GM12878 (cell line): Measurements from ENCODE around the gene COL18A1. TPM values are rescaled to one million over a fixed set of nuclear protein-coding genes. Genes with fewer than 3 reads are reported as not detected.

Experiments
- BMI1 ChIP-seq: fragments of 450-650 bp; IDR thresholded peaks from 2 replicates; pipeline ENCODE4 v1.6.1; 2016; ENCODE audit warnings: mild to moderate bottlenecking, moderate library complexity, borderline replicate concordance
- CREB1 ChIP-seq: IDR thresholded peaks from 2 replicates; pipeline ENCODE4 v1.6.1; 2012; ENCODE audit warnings: low read depth, mild to moderate bottlenecking, inconsistent platforms
- EZH2 ChIP-seq: IDR thresholded peaks from 2 replicates; pipeline ENCODE4 v1.6.1; 2012; ENCODE audit warnings: low read depth, mild to moderate bottlenecking, control low read depth, inconsistent platforms, low read length, borderline replicate concordance; ENCODE audit not compliant: control insufficient read depth
- MTA3 ChIP-seq: IDR thresholded peaks from 2 replicates; pipeline ENCODE4 v1.6.1; 2012; ENCODE audit warnings: low read length, inconsistent platforms, borderline replicate concordance
- NBN ChIP-seq: fragments of 450-650 bp; IDR thresholded peaks from 2 replicates; pipeline ENCODE4 v1.6.1; 2016
- PML ChIP-seq: IDR thresholded peaks from 2 replicates; pipeline ENCODE4 v1.6.1; 2012; ENCODE audit warnings: low read length, inconsistent platforms
- RELA ChIP-seq: fragments of 450-650 bp; IDR thresholded peaks from 2 replicates; pipeline ENCODE4 v1.8.0; 2014; ENCODE audit warnings: borderline replicate concordance; ENCODE audit not compliant: partially characterized antibody
- SRF ChIP-seq, 2 experiments: IDR thresholded peaks; 2 replicates each; pipeline ENCODE4 v1.6.1; 2011; ENCODE audit warnings: low read depth in 2 of 2, low read length in 2 of 2, mild to moderate bottlenecking in 1 of 2, moderate library complexity in 1 of 2
- polyA plus RNA-seq, 11 experiments: library from polyadenylated mRNA; depleted of rRNA in 4 of 11; unstranded in 6 of 11; stranded (reverse) in 5 of 11; fragments of >200 nt; fragmentation: Nextera tagmentation in 4 of 11; fragmentation: Illumina TruSeq in 1 of 11; extraction: Ambion mirVana in 4 of 11; extraction: Trizol in 1 of 11; gene quantifications; 1 replicate in 1 of 11; 2 replicates in 10 of 11; pipeline versions ENCODE4 v1.2.1 to v1.2.3, GENCODE V29; 2011 to 2016; ENCODE audit warnings: inconsistent platforms in 2 of 11, missing spikeins in 2 of 11, low read depth in 1 of 11
- total RNA-seq, 4 experiments: library from RNA; depleted of rRNA in 3 of 4; stranded (reverse); fragments of >200 nt in 3 of 4; fragmentation: Illumina TruSeq in 1 of 4; extraction: Trizol in 1 of 4; gene quantifications; 2 replicates each; pipeline versions ENCODE4 v1.2.1 to v1.2.3, GENCODE V29; 2013 to 2021
- TF ChIP-seq, protein P1 (sequence below): fragments of 450-650 bp; IDR thresholded peaks from 2 replicates; pipeline ENCODE4 v1.6.1; 2017; ENCODE audit warnings: mild to moderate bottlenecking, moderate library complexity
- TF ChIP-seq, protein P2 (sequence below): fragments of 450-650 bp; formaldehyde crosslinking; IDR thresholded peaks from 2 replicates; pipeline ENCODE4 v1.4.0; 2020; ENCODE audit warnings: mild to moderate bottlenecking, moderate library complexity
- TF ChIP-seq, protein P3 (sequence below): IDR thresholded peaks from 2 replicates; pipeline ENCODE4 v1.6.1; 2011; ENCODE audit warnings: borderline replicate concordance, low read depth, mild to moderate bottlenecking, moderate library complexity, mixed read lengths, low read length; ENCODE audit not compliant: insufficient read depth; ENCODE audit errors: extremely low read length
- TF ChIP-seq, protein P4 (sequence below): fragments of 450-650 bp; IDR thresholded peaks from 2 replicates; pipeline ENCODE4 v1.6.1; 2017; ENCODE audit warnings: mild to moderate bottlenecking, low read depth, inconsistent platforms; ENCODE audit not compliant: poor library complexity, severe bottlenecking

The COL18A1 gene
- total and polyA plus RNA-seq, 10 of the 15 experiments (the other 5 are each of a cell fraction or from before 2014, with no cell fraction given), result under 0.01 to 0.49 (median 0.09) TPM; not detected in 3

DNA sequence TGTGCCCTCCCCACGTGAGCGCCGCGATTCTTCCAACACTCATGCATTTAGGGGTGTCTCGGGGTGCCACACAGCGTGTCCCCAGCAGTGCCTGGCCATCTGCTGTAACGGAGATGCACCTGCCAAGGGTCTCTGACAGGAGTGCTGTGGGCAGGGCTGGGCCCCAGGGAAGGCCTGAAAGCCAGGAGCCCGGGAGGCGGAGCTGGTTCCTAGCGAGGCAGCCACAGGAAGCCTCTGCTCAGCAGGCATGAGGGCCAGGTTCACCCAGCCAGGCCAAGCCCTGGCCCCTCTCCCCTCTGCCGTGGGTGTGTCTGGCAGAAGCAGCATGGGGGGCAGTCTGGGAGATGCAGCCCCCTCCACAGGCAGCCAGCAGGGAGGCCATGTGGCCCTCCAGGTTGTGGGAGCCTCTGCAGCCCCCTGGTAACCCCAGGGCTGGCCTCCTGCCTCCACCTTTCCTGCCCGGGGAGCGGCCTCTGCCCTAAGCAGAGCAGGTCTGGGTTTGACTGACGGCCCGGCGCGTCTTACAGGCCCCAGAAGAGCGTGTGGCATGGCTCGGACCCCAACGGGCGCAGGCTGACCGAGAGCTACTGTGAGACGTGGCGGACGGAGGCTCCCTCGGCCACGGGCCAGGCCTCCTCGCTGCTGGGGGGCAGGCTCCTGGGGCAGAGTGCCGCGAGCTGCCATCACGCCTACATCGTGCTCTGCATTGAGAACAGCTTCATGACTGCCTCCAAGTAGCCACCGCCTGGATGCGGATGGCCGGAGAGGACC lies 106.9 kb downstream of the COL18A1 start (continued):
- TF ChIP-seq, protein P1, sequence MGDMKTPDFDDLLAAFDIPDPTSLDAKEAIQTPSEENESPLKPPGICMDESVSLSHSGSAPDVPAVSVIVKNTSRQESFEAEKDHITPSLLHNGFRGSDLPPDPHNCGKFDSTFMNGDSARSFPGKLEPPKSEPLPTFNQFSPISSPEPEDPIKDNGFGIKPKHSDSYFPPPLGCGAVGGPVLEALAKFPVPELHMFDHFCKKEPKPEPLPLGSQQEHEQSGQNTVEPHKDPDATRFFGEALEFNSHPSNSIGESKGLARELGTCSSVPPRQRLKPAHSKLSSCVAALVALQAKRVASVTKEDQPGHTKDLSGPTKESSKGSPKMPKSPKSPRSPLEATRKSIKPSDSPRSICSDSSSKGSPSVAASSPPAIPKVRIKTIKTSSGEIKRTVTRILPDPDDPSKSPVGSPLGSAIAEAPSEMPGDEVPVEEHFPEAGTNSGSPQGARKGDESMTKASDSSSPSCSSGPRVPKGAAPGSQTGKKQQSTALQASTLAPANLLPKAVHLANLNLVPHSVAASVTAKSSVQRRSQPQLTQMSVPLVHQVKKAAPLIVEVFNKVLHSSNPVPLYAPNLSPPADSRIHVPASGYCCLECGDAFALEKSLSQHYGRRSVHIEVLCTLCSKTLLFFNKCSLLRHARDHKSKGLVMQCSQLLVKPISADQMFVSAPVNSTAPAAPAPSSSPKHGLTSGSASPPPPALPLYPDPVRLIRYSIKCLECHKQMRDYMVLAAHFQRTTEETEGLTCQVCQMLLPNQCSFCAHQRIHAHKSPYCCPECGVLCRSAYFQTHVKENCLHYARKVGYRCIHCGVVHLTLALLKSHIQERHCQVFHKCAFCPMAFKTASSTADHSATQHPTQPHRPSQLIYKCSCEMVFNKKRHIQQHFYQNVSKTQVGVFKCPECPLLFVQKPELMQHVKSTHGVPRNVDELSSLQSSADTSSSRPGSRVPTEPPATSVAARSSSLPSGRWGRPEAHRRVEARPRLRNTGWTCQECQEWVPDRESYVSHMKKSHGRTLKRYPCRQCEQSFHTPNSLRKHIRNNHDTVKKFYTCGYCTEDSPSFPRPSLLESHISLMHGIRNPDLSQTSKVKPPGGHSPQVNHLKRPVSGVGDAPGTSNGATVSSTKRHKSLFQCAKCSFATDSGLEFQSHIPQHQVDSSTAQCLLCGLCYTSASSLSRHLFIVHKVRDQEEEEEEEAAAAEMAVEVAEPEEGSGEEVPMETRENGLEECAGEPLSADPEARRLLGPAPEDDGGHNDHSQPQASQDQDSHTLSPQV, result no peak
- TF ChIP-seq RELA (no peak), MTA3 (no peak), CREB1 (no peak), NBN (no peak), EZH2 (no peak), PML (no peak), SRF (IDR thresholded peaks at IDR 0.05; ENCODE audit: low read depth in 2 of 2, low read length in 2 of 2) (no peak), BMI1 (no peak)
- TF ChIP-seq, protein P2, sequence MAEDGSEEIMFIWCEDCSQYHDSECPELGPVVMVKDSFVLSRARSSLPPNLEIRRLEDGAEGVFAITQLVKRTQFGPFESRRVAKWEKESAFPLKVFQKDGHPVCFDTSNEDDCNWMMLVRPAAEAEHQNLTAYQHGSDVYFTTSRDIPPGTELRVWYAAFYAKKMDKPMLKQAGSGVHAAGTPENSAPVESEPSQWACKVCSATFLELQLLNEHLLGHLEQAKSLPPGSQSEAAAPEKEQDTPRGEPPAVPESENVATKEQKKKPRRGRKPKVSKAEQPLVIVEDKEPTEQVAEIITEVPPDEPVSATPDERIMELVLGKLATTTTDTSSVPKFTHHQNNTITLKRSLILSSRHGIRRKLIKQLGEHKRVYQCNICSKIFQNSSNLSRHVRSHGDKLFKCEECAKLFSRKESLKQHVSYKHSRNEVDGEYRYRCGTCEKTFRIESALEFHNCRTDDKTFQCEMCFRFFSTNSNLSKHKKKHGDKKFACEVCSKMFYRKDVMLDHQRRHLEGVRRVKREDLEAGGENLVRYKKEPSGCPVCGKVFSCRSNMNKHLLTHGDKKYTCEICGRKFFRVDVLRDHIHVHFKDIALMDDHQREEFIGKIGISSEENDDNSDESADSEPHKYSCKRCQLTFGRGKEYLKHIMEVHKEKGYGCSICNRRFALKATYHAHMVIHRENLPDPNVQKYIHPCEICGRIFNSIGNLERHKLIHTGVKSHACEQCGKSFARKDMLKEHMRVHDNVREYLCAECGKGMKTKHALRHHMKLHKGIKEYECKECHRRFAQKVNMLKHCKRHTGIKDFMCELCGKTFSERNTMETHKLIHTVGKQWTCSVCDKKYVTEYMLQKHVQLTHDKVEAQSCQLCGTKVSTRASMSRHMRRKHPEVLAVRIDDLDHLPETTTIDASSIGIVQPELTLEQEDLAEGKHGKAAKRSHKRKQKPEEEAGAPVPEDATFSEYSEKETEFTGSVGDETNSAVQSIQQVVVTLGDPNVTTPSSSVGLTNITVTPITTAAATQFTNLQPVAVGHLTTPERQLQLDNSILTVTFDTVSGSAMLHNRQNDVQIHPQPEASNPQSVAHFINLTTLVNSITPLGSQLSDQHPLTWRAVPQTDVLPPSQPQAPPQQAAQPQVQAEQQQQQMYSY (CRISPR knock-in tag), result no peak
- TF ChIP-seq, protein P3, sequence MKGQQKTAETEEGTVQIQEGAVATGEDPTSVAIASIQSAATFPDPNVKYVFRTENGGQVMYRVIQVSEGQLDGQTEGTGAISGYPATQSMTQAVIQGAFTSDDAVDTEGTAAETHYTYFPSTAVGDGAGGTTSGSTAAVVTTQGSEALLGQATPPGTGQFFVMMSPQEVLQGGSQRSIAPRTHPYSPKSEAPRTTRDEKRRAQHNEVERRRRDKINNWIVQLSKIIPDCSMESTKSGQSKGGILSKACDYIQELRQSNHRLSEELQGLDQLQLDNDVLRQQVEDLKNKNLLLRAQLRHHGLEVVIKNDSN, result no peak
- TF ChIP-seq, protein P4, sequence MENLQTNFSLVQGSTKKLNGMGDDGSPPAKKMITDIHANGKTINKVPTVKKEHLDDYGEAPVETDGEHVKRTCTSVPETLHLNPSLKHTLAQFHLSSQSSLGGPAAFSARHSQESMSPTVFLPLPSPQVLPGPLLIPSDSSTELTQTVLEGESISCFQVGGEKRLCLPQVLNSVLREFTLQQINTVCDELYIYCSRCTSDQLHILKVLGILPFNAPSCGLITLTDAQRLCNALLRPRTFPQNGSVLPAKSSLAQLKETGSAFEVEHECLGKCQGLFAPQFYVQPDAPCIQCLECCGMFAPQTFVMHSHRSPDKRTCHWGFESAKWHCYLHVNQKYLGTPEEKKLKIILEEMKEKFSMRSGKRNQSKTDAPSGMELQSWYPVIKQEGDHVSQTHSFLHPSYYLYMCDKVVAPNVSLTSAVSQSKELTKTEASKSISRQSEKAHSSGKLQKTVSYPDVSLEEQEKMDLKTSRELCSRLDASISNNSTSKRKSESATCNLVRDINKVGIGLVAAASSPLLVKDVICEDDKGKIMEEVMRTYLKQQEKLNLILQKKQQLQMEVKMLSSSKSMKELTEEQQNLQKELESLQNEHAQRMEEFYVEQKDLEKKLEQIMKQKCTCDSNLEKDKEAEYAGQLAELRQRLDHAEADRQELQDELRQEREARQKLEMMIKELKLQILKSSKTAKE, result no peak
